WTC11 (cell line): ENCODE data around the gene FGF1. TPM values are rescaled to one million over a fixed set of nuclear protein-coding genes. Genes with fewer than 3 reads are reported as not detected.

Source experiments
- ATAC-seq: fragments of 200-7000 bp; cut with Tn5 transposase; 2 replicates; pipeline ENCODE4 v1.10.0; 2021; ENCODE audit warnings: mild to moderate bottlenecking, moderate library complexity
- CTCF ChIA-PET: fragments of 300-600 bp; sonication (Branson Sonifier 250); formaldehyde crosslinking; loops from one replicate; lab custom pipeline; 2021; ENCODE audit warnings: antibody characterized with exemption; lab: Charles Lee
- POLR2A ChIA-PET: fragments of 350-600 bp; sonication (Branson Sonifier 250); formaldehyde crosslinking; loops from one replicate; lab custom pipeline; 2021; ENCODE audit warnings: antibody characterized with exemption; lab: Charles Lee
- DNase-seq: peaks from one replicate; pipeline ENCODE4 v3.0.0; 2021; ENCODE audit warnings: low spot score
- H3K27ac Mint-ChIP-seq: 2 replicates; pipeline ENCODE4 v1.8.0; 2021; ENCODE audit warnings: mixed read lengths
- H3K27me3 Mint-ChIP-seq: 2 replicates; pipeline ENCODE4 v1.8.0; 2021; ENCODE audit warnings: low read depth, mild to moderate bottlenecking, moderate library complexity, mixed read lengths
- H3K36me3 Mint-ChIP-seq: 2 replicates; pipeline ENCODE4 v1.8.0; 2021; ENCODE audit warnings: mixed read lengths
- H3K4me1 Mint-ChIP-seq: 2 replicates; pipeline ENCODE4 v1.8.0; 2022; ENCODE audit warnings: mixed read lengths
- H3K4me3 Mint-ChIP-seq: 2 replicates; pipeline ENCODE4 v1.8.0; 2021; ENCODE audit warnings: mild to moderate bottlenecking, moderate library complexity, mixed read lengths
- H3K9me3 Mint-ChIP-seq: 2 replicates; pipeline ENCODE4 v1.8.0; 2021; ENCODE audit warnings: mixed read lengths
- CBFB ChIP-seq: sonication (generic); formaldehyde crosslinking; IDR thresholded peaks from 2 replicates; pipeline ENCODE4 v1.8.1; 2022; ENCODE audit warnings: mild to moderate bottlenecking, low read depth, missing genetic modification reagents
- CREB1 ChIP-seq: sonication (generic); formaldehyde crosslinking; IDR thresholded peaks from 2 replicates; pipeline ENCODE4 v1.8.0; 2023; ENCODE audit warnings: mild to moderate bottlenecking, missing genetic modification reagents
- ESRRA ChIP-seq: sonication (generic); formaldehyde crosslinking; IDR thresholded peaks from 2 replicates; pipeline ENCODE4 v1.8.1; 2022; ENCODE audit warnings: mild to moderate bottlenecking, missing genetic modification reagents, borderline replicate concordance
- ETV6 ChIP-seq: sonication (generic); formaldehyde crosslinking; IDR thresholded peaks from 2 replicates; pipeline ENCODE4 v1.8.1; 2022; ENCODE audit warnings: mild to moderate bottlenecking, missing genetic modification reagents
- FOXK1 ChIP-seq: sonication (generic); formaldehyde crosslinking; IDR thresholded peaks from 2 replicates; pipeline ENCODE4 v1.8.0; 2022; ENCODE audit warnings: mild to moderate bottlenecking, moderate library complexity, missing genetic modification reagents
- HMGA2 ChIP-seq: fragments of 250-450 bp; sonication (Bioruptor Pico); IDR thresholded peaks from 2 replicates; pipeline ENCODE4 v1.4.0; 2021; ENCODE audit warnings: mild to moderate bottlenecking, moderate library complexity
- IRF2 ChIP-seq: sonication (generic); formaldehyde crosslinking; IDR thresholded peaks from 2 replicates; pipeline ENCODE4 v1.8.0; 2022; ENCODE audit warnings: low read depth, missing genetic modification reagents, borderline replicate concordance
- JUN ChIP-seq: sonication (generic); formaldehyde crosslinking; IDR thresholded peaks from 2 replicates; pipeline ENCODE4 v1.8.0; 2023; ENCODE audit warnings: mild to moderate bottlenecking, missing genetic modification reagents
- KAT7 ChIP-seq: sonication (generic); formaldehyde crosslinking; IDR thresholded peaks from 2 replicates; pipeline ENCODE4 v1.8.1; 2023; ENCODE audit warnings: missing genetic modification reagents, mild to moderate bottlenecking, borderline replicate concordance
- NFE2L1 ChIP-seq: sonication (generic); formaldehyde crosslinking; IDR thresholded peaks from 2 replicates; pipeline ENCODE4 v1.8.1; 2023; ENCODE audit warnings: missing genetic modification reagents
- NR3C1 ChIP-seq: sonication (generic); formaldehyde crosslinking; conservative IDR thresholded peaks from 2 replicates; pipeline ENCODE4 v1.8.1; 2023; ENCODE audit warnings: low read depth, mild to moderate bottlenecking, missing genetic modification reagents
- SP1 ChIP-seq: sonication (generic); formaldehyde crosslinking; conservative IDR thresholded peaks from 2 replicates; pipeline ENCODE4 v1.8.1; 2022; ENCODE audit warnings: missing genetic modification reagents
- TCF7 ChIP-seq: sonication (generic); formaldehyde crosslinking; IDR thresholded peaks from 2 replicates; pipeline ENCODE4 v1.8.0; 2022; ENCODE audit warnings: mild to moderate bottlenecking, low read depth, missing genetic modification reagents, moderate library complexity
- ZNF317 ChIP-seq: sonication (generic); formaldehyde crosslinking; IDR thresholded peaks from 2 replicates; pipeline ENCODE4 v1.8.1; 2023; ENCODE audit warnings: low read depth, mild to moderate bottlenecking, moderate library complexity, missing genetic modification reagents, borderline replicate concordance
- total RNA-seq: library from RNA; stranded (reverse); gene quantifications from 3 replicates; pipeline ENCODE4 v1.2.3, GENCODE V29; 2021
- TF ChIP-seq, protein P1 (sequence below): sonication (generic); formaldehyde crosslinking; IDR thresholded peaks from 2 replicates; pipeline ENCODE4 v1.8.1; 2022; ENCODE audit warnings: mild to moderate bottlenecking, moderate library complexity, missing genetic modification reagents
- TF ChIP-seq, protein P2 (sequence below): sonication (generic); formaldehyde crosslinking; IDR thresholded peaks from 2 replicates; pipeline ENCODE4 v1.8.0; 2023; ENCODE audit warnings: missing genetic modification reagents, mild to moderate bottlenecking, borderline replicate concordance
- TF ChIP-seq, protein P3 (sequence below): fragments of 250-450 bp; sonication (Bioruptor Pico); IDR thresholded peaks from 2 replicates; pipeline ENCODE4 v1.9.0; 2021; ENCODE audit warnings: mild to moderate bottlenecking
- TF ChIP-seq, protein P4 (sequence below): fragments of 250-450 bp; sonication (Bioruptor Pico); IDR thresholded peaks from 2 replicates; pipeline ENCODE4 v2.1.2; 2022; ENCODE audit warnings: mild to moderate bottlenecking, moderate library complexity
- TF ChIP-seq, protein P5 (sequence below): sonication (generic); formaldehyde crosslinking; IDR thresholded peaks from 2 replicates; pipeline ENCODE4 v1.8.1; 2023; ENCODE audit warnings: mild to moderate bottlenecking, missing genetic modification reagents, moderate library complexity
- TF ChIP-seq, protein P6 (sequence below): sonication (generic); formaldehyde crosslinking; IDR thresholded peaks from 2 replicates; pipeline ENCODE4 v1.8.1; 2022; ENCODE audit warnings: missing genetic modification reagents, borderline replicate concordance
- TF ChIP-seq, protein P7 (sequence below): sonication (generic); formaldehyde crosslinking; IDR thresholded peaks from 2 replicates; pipeline ENCODE4 v1.8.1; 2023; ENCODE audit warnings: mild to moderate bottlenecking, missing genetic modification reagents
- TF ChIP-seq, protein P8 (sequence below): fragments of 250-450 bp; sonication (Bioruptor Pico); IDR thresholded peaks from 2 replicates; pipeline ENCODE4 v1.9.0; 2021; ENCODE audit warnings: mild to moderate bottlenecking

The FGF1 gene
- total RNA-seq, 1 experiment from 2014 or later: 0.55 TPM

DNA sequence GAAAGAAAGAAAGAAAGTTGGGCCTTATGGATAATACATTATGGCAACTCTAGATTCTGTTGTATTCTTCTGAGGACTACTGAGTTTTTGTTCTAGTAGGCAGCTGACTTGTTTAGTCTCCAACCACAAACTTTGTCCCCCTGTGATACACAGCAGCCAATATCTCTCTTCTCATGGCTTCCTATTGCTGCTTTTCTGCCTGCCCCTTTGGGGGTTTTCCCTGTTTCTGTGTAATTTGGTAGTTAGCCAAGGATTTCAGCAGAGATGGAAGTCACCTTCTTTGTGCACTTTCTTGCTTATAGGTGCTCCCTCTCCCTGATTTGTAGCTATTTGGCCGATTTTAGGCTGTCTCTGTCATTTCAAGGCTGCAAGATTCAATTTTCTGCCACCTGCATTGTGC is 109.6 kb downstream of the FGF1 start (continued):
- no peak for TF ChIP-seq ZNF317 (CRISPR knock-in tag)
- no peak for TF ChIP-seq NFE2L1 (CRISPR knock-in tag)
- no peak for TF ChIP-seq CREB1 (CRISPR knock-in tag)
- TF ChIP-seq, protein P1, sequence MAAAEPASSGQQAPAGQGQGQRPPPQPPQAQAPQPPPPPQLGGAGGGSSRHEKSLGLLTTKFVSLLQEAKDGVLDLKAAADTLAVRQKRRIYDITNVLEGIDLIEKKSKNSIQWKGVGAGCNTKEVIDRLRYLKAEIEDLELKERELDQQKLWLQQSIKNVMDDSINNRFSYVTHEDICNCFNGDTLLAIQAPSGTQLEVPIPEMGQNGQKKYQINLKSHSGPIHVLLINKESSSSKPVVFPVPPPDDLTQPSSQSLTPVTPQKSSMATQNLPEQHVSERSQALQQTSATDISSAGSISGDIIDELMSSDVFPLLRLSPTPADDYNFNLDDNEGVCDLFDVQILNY (CRISPR knock-in tag): no peak
- TF ChIP-seq NR3C1 (CRISPR knock-in tag): no peak
- TF ChIP-seq, all 79 proteins: peak for 0

DNA sequence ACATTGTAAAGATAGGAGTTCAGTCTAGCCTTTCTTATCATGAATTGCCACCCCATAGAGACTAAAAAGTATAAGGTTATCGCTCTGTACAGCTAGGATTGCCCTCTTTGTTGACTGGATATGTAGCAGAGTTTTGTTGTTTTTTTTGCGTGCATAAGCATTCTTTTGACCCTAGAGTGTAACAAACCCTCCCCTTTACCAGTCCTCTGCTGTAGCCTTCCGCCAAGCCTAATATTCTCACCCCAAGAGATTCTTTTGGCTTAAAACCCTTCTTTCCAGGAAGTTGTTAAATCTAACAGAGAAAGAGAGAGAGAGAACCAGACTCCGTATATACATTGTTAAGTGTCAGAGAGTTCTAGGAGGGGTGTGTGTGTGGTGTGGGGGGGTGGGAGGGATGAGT is 113.9 kb downstream of the FGF1 start:
- H3K9me3 Mint-ChIP-seq: no peaks in the 10 kb centered on the region
- H3K4me3 Mint-ChIP-seq: no peak overlapping the region
- H3K27ac Mint-ChIP-seq: no peak overlapping the region
- H3K27me3 Mint-ChIP-seq: no peaks in the 10 kb centered on the region
- peaks cover 8% of the 10 kb centered on the region for H3K4me1 Mint-ChIP-seq
- no peaks in the 10 kb centered on the region for H3K36me3 Mint-ChIP-seq
- ATAC-seq (no peak), DNase-seq (no peak)
- ChIA-PET CTCF (interaction anchor here (1.0 kb wide), 1 partner anchor 15 kb away, joined by 3 read pairs; no protein-coding TSS in a partner anchor), POLR2A (no interaction called here)
- TF ChIP-seq FOXK1 (no peak), TCF7 (no peak), ETV6 (no peak), CBFB (CRISPR knock-in tag) (no peak), SP1 (CRISPR knock-in tag) (no peak), JUN (CRISPR knock-in tag) (no peak), ESRRA (CRISPR knock-in tag) (no peak), KAT7 (no peak), HMGA2 (CRISPR knock-in tag) (no peak), IRF2 (no peak)
- TF ChIP-seq, protein P2, sequence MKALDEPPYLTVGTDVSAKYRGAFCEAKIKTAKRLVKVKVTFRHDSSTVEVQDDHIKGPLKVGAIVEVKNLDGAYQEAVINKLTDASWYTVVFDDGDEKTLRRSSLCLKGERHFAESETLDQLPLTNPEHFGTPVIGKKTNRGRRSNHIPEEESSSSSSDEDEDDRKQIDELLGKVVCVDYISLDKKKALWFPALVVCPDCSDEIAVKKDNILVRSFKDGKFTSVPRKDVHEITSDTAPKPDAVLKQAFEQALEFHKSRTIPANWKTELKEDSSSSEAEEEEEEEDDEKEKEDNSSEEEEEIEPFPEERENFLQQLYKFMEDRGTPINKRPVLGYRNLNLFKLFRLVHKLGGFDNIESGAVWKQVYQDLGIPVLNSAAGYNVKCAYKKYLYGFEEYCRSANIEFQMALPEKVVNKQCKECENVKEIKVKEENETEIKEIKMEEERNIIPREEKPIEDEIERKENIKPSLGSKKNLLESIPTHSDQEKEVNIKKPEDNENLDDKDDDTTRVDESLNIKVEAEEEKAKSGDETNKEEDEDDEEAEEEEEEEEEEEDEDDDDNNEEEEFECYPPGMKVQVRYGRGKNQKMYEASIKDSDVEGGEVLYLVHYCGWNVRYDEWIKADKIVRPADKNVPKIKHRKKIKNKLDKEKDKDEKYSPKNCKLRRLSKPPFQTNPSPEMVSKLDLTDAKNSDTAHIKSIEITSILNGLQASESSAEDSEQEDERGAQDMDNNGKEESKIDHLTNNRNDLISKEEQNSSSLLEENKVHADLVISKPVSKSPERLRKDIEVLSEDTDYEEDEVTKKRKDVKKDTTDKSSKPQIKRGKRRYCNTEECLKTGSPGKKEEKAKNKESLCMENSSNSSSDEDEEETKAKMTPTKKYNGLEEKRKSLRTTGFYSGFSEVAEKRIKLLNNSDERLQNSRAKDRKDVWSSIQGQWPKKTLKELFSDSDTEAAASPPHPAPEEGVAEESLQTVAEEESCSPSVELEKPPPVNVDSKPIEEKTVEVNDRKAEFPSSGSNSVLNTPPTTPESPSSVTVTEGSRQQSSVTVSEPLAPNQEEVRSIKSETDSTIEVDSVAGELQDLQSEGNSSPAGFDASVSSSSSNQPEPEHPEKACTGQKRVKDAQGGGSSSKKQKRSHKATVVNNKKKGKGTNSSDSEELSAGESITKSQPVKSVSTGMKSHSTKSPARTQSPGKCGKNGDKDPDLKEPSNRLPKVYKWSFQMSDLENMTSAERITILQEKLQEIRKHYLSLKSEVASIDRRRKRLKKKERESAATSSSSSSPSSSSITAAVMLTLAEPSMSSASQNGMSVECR (CRISPR knock-in tag): no peak
- TF ChIP-seq, protein P3, sequence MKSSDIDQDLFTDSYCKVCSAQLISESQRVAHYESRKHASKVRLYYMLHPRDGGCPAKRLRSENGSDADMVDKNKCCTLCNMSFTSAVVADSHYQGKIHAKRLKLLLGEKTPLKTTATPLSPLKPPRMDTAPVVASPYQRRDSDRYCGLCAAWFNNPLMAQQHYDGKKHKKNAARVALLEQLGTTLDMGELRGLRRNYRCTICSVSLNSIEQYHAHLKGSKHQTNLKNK (CRISPR knock-in tag): no peak
- TF ChIP-seq, protein P4, sequence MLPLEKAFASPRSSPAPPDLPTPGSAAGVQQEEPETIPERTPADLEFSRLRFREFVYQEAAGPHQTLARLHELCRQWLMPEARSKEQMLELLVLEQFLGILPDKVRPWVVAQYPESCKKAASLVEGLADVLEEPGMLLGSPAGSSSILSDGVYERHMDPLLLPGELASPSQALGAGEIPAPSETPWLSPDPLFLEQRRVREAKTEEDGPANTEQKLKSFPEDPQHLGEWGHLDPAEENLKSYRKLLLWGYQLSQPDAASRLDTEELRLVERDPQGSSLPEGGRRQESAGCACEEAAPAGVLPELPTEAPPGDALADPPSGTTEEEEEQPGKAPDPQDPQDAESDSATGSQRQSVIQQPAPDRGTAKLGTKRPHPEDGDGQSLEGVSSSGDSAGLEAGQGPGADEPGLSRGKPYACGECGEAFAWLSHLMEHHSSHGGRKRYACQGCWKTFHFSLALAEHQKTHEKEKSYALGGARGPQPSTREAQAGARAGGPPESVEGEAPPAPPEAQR: no peak
- TF ChIP-seq, protein P5, sequence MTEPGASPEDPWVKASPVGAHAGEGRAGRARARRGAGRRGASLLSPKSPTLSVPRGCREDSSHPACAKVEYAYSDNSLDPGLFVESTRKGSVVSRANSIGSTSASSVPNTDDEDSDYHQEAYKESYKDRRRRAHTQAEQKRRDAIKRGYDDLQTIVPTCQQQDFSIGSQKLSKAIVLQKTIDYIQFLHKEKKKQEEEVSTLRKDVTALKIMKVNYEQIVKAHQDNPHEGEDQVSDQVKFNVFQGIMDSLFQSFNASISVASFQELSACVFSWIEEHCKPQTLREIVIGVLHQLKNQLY (CRISPR knock-in tag): no peak
- TF ChIP-seq, protein P6, sequence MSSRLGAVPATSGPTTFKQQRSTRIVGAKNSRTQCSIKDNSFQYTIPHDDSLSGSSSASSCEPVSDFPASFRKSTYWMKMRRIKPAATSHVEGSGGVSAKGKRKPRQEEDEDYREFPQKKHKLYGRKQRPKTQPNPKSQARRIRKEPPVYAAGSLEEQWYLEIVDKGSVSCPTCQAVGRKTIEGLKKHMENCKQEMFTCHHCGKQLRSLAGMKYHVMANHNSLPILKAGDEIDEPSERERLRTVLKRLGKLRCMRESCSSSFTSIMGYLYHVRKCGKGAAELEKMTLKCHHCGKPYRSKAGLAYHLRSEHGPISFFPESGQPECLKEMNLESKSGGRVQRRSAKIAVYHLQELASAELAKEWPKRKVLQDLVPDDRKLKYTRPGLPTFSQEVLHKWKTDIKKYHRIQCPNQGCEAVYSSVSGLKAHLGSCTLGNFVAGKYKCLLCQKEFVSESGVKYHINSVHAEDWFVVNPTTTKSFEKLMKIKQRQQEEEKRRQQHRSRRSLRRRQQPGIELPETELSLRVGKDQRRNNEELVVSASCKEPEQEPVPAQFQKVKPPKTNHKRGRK (CRISPR knock-in tag): no peak
- TF ChIP-seq, protein P1 (CRISPR knock-in tag): no peak
- TF ChIP-seq, protein P7, sequence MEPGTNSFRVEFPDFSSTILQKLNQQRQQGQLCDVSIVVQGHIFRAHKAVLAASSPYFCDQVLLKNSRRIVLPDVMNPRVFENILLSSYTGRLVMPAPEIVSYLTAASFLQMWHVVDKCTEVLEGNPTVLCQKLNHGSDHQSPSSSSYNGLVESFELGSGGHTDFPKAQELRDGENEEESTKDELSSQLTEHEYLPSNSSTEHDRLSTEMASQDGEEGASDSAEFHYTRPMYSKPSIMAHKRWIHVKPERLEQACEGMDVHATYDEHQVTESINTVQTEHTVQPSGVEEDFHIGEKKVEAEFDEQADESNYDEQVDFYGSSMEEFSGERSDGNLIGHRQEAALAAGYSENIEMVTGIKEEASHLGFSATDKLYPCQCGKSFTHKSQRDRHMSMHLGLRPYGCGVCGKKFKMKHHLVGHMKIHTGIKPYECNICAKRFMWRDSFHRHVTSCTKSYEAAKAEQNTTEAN: no peak
- TF ChIP-seq, protein P8, sequence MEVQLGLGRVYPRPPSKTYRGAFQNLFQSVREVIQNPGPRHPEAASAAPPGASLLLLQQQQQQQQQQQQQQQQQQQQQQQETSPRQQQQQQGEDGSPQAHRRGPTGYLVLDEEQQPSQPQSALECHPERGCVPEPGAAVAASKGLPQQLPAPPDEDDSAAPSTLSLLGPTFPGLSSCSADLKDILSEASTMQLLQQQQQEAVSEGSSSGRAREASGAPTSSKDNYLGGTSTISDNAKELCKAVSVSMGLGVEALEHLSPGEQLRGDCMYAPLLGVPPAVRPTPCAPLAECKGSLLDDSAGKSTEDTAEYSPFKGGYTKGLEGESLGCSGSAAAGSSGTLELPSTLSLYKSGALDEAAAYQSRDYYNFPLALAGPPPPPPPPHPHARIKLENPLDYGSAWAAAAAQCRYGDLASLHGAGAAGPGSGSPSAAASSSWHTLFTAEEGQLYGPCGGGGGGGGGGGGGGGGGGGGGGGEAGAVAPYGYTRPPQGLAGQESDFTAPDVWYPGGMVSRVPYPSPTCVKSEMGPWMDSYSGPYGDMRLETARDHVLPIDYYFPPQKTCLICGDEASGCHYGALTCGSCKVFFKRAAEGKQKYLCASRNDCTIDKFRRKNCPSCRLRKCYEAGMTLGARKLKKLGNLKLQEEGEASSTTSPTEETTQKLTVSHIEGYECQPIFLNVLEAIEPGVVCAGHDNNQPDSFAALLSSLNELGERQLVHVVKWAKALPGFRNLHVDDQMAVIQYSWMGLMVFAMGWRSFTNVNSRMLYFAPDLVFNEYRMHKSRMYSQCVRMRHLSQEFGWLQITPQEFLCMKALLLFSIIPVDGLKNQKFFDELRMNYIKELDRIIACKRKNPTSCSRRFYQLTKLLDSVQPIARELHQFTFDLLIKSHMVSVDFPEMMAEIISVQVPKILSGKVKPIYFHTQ (CRISPR knock-in tag): no peak
